GM21528 (cell line): ENCODE results near the gene SORD.

Experiments
- ATAC-seq: cut with Tn5 transposase; IDR thresholded peaks from one replicate; pipeline ENCODE4 v1.9.1; 2021; ENCODE audit warnings: mild to moderate bottlenecking, moderate library complexity; ENCODE audit not compliant: unreplicated experiment, low FRiP score

SORD gene

GRCh38 chr15:45114751-45115085 lies 91.7 kb downstream of the SORD start:
- ATAC-seq: no peak

GRCh38 chr15:45115312-45115820 lies 92.4 kb downstream of the SORD start:
- ATAC-seq: no peak

DNA sequence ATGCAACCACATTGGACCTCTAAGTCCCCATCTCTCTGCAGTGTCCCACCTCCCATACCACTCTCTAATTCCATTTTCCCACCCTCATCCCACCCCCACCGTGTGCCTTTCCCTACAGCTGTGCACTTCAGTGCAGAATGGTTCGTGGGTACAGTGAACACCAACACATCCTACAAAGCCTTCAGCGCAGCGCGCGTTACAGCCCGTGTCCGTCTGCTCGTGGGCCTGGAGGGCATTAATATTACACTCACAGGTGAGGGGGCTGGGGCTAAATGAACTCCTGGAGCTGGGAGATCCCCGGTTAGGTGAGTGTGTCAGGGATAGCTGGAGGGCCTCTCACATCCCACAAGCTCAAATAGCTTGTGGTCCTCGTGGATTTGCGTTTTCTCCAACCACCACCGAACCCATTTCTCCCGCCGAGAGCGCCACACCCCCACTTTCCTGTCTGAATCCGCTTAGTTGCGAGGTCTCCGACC lies 93.0 kb downstream of the SORD start:
- no peak for ATAC-seq

- no peak for ATAC-seq
Measured at GRCh38 chr15:45116482-45117307, 93.7 kb downstream of the SORD start.

- no peak for ATAC-seq
Measured at GRCh38 chr15:45117308-45118130, 94.5 kb downstream of the SORD start.

GRCh38 chr15:45118131-45118588 lies 95.2 kb downstream of the SORD start:
- ATAC-seq: peak; percentile 83

- no peak for ATAC-seq
Measured at GRCh38 chr15:45118996-45119395, 96.0 kb downstream of the SORD start.

DNA sequence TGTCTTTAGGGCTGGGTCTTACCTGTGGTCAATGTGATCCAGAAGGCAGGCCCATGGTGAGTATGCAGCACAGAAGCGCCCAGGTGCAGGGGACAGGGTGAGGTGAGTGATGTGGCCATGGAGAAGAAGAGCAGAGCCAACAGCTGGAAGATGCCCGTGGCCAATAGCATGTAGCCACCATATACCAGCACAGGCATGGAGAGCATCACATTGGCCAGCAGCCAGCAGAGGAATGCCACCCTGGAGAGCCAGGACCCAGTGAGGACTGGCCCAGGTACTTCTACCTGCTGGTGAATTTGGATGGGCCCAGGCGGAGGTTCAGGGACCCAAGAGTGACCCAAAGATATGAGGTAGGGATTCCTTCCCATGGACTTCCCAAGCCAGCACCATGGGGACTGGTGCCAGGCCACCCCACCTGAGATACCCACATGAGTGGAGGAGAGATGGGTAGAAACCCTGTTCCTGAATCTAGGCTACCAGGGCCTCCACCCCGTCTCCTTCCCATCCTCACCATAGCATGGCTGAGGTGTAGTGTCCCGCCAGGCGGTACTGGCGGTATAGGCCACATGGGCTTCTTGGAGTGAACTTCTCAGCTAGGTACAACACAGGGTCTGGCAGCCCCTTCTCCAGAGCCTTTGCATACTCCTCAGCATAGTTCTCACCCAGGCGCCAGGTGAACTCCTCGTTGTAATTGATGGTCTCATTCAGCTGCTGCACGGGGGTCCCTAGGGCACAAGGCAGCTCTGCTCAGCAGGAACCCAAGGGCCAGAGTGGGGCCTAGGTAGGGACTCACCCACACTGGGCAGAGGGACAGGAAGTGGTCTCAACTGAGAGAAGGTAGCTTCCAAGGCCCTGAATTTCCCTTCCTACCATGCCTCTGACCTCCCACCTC lies 97.3 kb downstream of the SORD start:
- ATAC-seq: no peak

DNA sequence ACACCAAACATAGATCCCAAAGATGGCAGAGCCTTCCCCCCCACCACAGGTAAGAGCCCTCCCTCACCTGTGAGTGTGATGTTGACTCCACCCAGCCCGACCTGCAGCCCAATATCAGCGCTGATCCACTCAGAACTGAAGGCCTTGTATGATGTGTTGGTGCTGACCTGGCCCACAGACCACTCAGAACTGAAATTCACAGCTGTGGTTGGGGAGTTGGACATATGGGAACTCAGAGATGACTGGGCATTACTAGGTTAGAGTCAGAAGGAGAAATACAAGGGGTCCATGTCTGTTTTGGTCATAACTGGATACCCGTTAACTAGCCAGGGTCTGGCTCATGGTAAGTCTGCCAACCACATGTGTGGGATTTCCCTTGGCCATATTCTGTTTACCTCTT lies 98.0 kb downstream of the SORD start:
- no peak for ATAC-seq

GRCh38 chr15:45121706-45122417 lies 98.9 kb downstream of the SORD start:
- ATAC-seq: no peak

- no peak for ATAC-seq
Measured at GRCh38 chr15:45122719-45123118, 99.7 kb downstream of the SORD start.

- ATAC-seq: no peak
Measured at GRCh38 chr15:45123397-45123796, 100.4 kb downstream of the SORD start.

DNA sequence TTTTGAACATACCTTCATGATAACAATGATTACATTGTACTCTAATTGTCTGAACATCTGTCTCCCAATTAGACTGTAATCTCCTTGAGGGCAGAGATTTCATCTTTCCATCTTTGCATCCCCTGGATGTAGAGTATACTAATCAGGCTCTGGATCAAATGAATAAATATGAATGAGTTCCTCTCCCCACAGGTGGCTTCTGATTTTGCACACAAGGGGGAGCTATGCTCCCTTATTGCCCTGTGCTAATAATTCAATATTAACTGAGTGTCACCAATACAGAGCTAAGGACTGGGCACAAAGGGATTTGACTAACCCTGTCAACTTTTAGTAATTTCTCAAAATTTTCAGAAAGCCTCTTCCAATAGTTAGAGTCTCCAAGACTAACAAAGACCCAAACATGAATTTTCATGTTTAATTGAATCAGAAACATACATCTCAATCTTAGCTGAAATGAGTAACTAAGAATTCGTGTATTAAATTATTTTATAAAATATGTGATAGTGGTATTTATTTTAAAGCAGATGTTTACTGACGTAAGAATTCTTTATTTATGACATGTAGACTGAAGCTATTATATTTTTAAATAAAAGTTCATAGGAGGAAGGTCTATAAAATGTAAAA lies 103.7 kb downstream of the SORD start:
- no peak for ATAC-seq
